ENCODE results near the gene RNF115.

DNA sequence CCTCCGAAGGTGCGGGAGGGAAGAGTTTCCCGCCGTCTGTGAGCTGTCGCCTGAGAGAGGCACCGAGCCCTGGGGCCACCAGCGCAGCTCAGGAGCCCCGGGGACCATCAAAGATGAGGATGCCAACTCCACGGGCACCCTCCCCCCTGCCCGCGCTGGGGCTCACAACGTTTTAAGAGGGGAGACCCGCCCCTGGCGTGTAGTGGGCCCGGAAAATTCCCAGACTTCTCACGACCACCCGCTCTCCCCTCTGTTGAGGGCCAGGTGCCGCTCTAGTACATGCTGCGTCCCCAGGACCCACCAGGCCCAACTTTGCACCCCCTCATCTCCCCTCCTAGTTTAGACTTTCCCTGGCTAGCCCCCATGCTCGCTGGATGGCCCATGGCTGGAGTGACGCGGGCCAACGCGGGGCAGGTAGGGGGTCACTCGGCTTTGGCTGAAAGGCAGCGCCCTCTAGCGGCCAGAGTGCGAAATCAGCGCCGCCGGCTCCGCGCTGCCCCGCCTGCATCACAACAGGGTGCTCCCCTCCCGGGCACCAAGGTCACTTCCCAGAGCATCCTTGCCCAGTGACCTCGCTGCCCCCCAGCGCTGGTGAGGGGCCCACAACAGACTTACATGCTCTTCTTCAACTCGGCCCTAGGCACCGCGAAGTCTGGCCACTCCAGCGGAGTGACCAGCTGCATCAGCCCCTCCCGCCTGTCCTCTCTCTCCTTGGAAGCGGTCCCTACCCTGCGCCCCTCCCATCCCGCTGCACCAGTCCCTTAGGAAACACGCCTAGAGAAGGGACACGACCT, 102.8 kb downstream of the RNF115 start:
- TF ChIP-seq, protein P1, sequence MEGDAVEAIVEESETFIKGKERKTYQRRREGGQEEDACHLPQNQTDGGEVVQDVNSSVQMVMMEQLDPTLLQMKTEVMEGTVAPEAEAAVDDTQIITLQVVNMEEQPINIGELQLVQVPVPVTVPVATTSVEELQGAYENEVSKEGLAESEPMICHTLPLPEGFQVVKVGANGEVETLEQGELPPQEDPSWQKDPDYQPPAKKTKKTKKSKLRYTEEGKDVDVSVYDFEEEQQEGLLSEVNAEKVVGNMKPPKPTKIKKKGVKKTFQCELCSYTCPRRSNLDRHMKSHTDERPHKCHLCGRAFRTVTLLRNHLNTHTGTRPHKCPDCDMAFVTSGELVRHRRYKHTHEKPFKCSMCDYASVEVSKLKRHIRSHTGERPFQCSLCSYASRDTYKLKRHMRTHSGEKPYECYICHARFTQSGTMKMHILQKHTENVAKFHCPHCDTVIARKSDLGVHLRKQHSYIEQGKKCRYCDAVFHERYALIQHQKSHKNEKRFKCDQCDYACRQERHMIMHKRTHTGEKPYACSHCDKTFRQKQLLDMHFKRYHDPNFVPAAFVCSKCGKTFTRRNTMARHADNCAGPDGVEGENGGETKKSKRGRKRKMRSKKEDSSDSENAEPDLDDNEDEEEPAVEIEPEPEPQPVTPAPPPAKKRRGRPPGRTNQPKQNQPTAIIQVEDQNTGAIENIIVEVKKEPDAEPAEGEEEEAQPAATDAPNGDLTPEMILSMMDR (IDR thresholded peaks at IDR 0.05; ENCODE audit: low read depth, low read length) = peak; percentile 79
- TF ChIP-seq POLR2A (IDR thresholded peaks at IDR 0.05; ENCODE audit: extremely low read depth, insufficient read length) (no peak), MYC (IDR thresholded peaks at IDR 0.05; ENCODE audit: low read depth, low read length) (no peak)
- TF ChIP-seq, protein P2, sequence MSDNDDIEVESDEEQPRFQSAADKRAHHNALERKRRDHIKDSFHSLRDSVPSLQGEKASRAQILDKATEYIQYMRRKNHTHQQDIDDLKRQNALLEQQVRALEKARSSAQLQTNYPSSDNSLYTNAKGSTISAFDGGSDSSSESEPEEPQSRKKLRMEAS (IDR thresholded peaks at IDR 0.05; ENCODE audit: low read depth, low read length) = no peak
